GM23248 (cell line): ENCODE results near the gene ISG20L2. TPM values are rescaled to one million over a fixed set of nuclear protein-coding genes. Genes with fewer than 3 reads are reported as not detected.

Experiments used
- DNase-seq: peaks from one replicate; pipeline ENCODE4 v3.0.0-alpha.2; 2015
- H2AFZ ChIP-seq: fragments of 200-600 bp; sonication (generic); 2 replicates; pipeline ENCODE4 v1.6.1; 2016; ENCODE audit warnings: antibody characterized with exemption
- H3F3A ChIP-seq: fragments of 200-600 bp; sonication (generic); 2 replicates; pipeline ENCODE4 v1.6.1; 2016; ENCODE audit warnings: mild to moderate bottlenecking, antibody characterized with exemption, mixed run types; ENCODE audit not compliant: insufficient read depth
- H3K27ac ChIP-seq: fragments of 200-600 bp; sonication (generic); 2 replicates; pipeline ENCODE4 v1.5.1; 2016; ENCODE audit warnings: mild to moderate bottlenecking
- H3K27me3 ChIP-seq: fragments of 200-600 bp; sonication (generic); replicated peaks from 2 replicates; pipeline ENCODE4 v1.6.1; 2016; ENCODE audit warnings: mild to moderate bottlenecking; ENCODE audit not compliant: insufficient read depth
- H3K36me3 ChIP-seq: fragments of 200-600 bp; sonication (generic); 2 replicates; pipeline ENCODE4 v1.6.1; 2016; ENCODE audit warnings: low read depth, mild to moderate bottlenecking
- H3K4me1 ChIP-seq: fragments of 200-600 bp; sonication (generic); 2 replicates; pipeline ENCODE4 v1.6.1; 2016; ENCODE audit warnings: mild to moderate bottlenecking; ENCODE audit not compliant: insufficient read depth
- H3K4me2 ChIP-seq: fragments of 200-600 bp; sonication (generic); one replicate; pipeline ENCODE4 v1.6.1; 2016; ENCODE audit warnings: mild to moderate bottlenecking; ENCODE audit not compliant: unreplicated experiment
- H3K4me3 ChIP-seq: fragments of 200-600 bp; sonication (generic); 2 replicates; pipeline ENCODE4 v1.5.1; 2016; ENCODE audit warnings: mild to moderate bottlenecking
- H3K79me2 ChIP-seq: fragments of 200-600 bp; sonication (generic); 2 replicates; pipeline ENCODE4 v1.6.1; 2016; ENCODE audit warnings: mild to moderate bottlenecking; ENCODE audit not compliant: insufficient read depth
- H3K9ac ChIP-seq: fragments of 200-600 bp; sonication (generic); 2 replicates; pipeline ENCODE4 v1.6.1; 2016; ENCODE audit warnings: mild to moderate bottlenecking
- H3K9me2 ChIP-seq: fragments of 200-600 bp; sonication (generic); 2 replicates; pipeline ENCODE4 v1.6.1; 2016; ENCODE audit warnings: mixed run types, mild to moderate bottlenecking, moderate library complexity; ENCODE audit not compliant: insufficient read depth
- H3K9me3 ChIP-seq: fragments of 200-600 bp; sonication (generic); one replicate; pipeline ENCODE4 v1.6.1; 2017; ENCODE audit warnings: low read depth
- H4K20me1 ChIP-seq: fragments of 200-600 bp; sonication (generic); 2 replicates; pipeline ENCODE4 v1.6.0; 2016; ENCODE audit not compliant: insufficient read depth
- EZH2 ChIP-seq: fragments of 200-600 bp; sonication (generic); IDR thresholded peaks from 2 replicates; pipeline ENCODE4 v1.6.1; 2018; ENCODE audit warnings: antibody characterized with exemption, mild to moderate bottlenecking; ENCODE audit not compliant: insufficient read depth, poor library complexity, severe bottlenecking
- EZH2phosphoT487 ChIP-seq: fragments of 200-600 bp; sonication (generic); IDR thresholded peaks from 2 replicates; pipeline ENCODE4 v1.6.1; 2018; ENCODE audit warnings: antibody characterized with exemption, moderate library complexity, mild to moderate bottlenecking, low read depth; ENCODE audit not compliant: insufficient read depth
- WGBS, 2 experiments: methylation state at CpG; one replicate each; pipeline ENCODE4 v1.1.6; 2015 to 2017; ENCODE audit warnings: low lambda C conversion rate in 2 of 2, low coverage in 1 of 2; ENCODE audit errors: missing lambda C conversion rate in 2 of 2; 5-methylcytosine and 5-hydroxymethylcytosine counted together
- in situ Hi-C: fragments of 300-500 bp; cut with MboI; formaldehyde crosslinking; loops from 2 replicates; pipeline ENCODE4 v1.15.0; 2020
- polyA plus RNA-seq: library from polyadenylated mRNA; unstranded; fragments of >200 nt; fragmentation: Nextera tagmentation; extraction: Ambion mirVana; gene quantifications from 2 replicates; pipeline ENCODE4 v1.2.1, GENCODE V29; 2016
- total RNA-seq: library from RNA; depleted of rRNA; stranded (reverse); fragments of >200 nt; shearing (Covaris generic); gene quantifications from 2 replicates; pipeline ENCODE4 v1.2.3, GENCODE V29; 2014

The ISG20L2 gene
- total and polyA plus RNA-seq, 2 experiments from 2014 or later = 10.4 to 17.8 TPM

- H2AFZ ChIP-seq = no peak overlapping the region; the same call in 1 of the 2 replicates
- no peaks in the 10 kb centered on the region for H3K36me3 ChIP-seq
- no peaks in the 10 kb centered on the region for H3K9me2 ChIP-seq
- no peaks in the 10 kb centered on the region for H4K20me1 ChIP-seq
- peak overlapping the region; percentile 78 for H3K9ac ChIP-seq
- H3F3A ChIP-seq = peaks cover 21% of the 10 kb centered on the region
- no peaks in the 10 kb centered on the region for H3K9me3 ChIP-seq
- WGBS, 2 experiments = 30 to 41% methylated on average over 10 of the region's 10 CpGs
- peaks cover 51% of the 10 kb centered on the region for H3K4me1 ChIP-seq
- H3K4me2 ChIP-seq = peak overlapping the region; percentile 87
- in situ Hi-C loops = no loop called here
- H3K27ac ChIP-seq = no peak overlapping the region
- no peaks in the 10 kb centered on the region for H3K79me2 ChIP-seq
- H3K4me3 ChIP-seq = peak overlapping the region; percentile 71
- no peaks in the 10 kb centered on the region for H3K27me3 ChIP-seq
- TF ChIP-seq EZH2 (no peak), EZH2phosphoT487 (no peak)
- DNase-seq = no peak
Observed at GRCh38 chr1:156704166-156704711, 24.3 kb downstream of the ISG20L2 start.

DNA sequence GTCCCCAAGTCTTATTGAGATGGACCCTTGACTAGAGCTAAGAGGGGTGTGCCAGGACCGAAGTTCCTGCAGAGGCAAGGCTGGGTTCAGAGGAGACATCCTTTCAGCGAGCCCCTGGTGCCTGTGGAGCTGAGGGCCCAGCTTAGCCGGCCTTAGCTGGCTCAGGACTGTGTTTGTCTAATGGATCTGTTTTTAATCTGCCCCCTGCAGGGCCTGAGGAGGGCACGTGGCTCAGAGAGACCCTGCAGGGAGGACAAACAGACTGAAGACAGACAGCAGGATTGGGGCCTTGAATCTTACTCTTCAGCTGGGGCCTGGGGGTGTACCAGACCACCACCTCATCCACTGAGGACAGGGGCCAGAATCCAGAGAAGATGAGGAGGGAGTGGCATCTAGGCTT, 24.8 kb downstream of the ISG20L2 start:
- Histone ChIP-seq H3K27ac (no peak overlapping the region), H3K9ac (peak overlapping the region; percentile 78; the same call in 1 of the 2 replicates), H4K20me1 (no peaks in the 10 kb centered on the region), H3K4me1 (peaks cover 46% of the 10 kb centered on the region), H3K27me3 (no peaks in the 10 kb centered on the region), H3K79me2 (no peaks in the 10 kb centered on the region), H3K36me3 (no peaks in the 10 kb centered on the region), H3K4me2 (peak overlapping the region; percentile 87), H3F3A (peaks cover 16% of the 10 kb centered on the region), H3K9me2 (no peaks in the 10 kb centered on the region), H3K4me3 (peak overlapping the region; percentile 71), H2AFZ (no peak overlapping the region), H3K9me3 (no peaks in the 10 kb centered on the region)
- WGBS, 2 experiments = 16 to 28% methylated on average over 4 of the region's 4 CpGs
- no peak for TF ChIP-seq EZH2phosphoT487
- TF ChIP-seq EZH2 = no peak
- in situ Hi-C loops = no loop called here
- DNase-seq = peak; percentile 23

GRCh38 chr1:156703336-156703735, 25.2 kb downstream of the ISG20L2 start:
- in situ Hi-C loops = no loop called here

DNA sequence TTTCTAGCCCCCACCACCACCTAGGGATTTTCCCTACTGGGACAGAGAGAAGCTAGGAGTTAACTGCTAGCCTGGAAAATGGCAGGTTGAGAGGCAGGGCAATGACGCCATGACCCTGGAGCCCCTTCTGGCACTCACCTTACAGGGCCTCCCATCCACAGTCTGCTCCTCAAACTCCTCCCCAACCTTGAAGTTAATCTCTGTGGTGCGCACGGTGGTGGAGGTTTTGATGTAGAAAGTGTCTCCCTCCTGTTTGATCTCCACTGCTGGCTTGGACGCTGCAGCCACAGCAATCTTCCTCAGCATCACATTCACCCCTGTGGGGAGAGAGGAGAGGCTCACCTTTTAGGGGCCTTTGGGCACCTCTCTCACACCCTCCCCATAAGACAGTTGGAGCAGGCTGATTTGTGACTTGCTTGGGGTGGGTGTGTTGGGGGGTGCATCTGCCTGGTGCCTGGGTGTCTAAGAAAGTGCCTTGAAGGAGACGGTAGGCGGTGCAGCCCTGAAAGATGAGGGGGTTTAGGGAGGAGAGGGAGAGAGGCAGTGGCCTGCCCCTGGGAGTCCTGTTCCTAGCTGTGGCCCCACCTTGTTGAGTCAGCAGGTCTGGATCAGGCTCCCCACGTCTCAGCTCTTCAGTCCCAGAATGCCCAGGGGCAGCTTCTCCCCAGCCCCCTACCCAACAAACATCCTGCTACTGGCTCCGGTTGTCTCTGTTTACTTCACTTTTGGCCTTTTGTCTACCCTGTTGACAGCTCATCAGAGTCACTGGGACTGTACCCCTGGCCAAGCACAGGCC, 27.6 kb downstream of the ISG20L2 start:
- H3K79me2 ChIP-seq = no peaks in the 10 kb centered on the region
- no peak overlapping the region for H3K27ac ChIP-seq
- H3F3A ChIP-seq = no peaks in the 10 kb centered on the region
- peaks cover 19% of the 10 kb centered on the region for H3K4me1 ChIP-seq
- H3K9ac ChIP-seq = no peak overlapping the region
- H3K36me3 ChIP-seq = no peaks in the 10 kb centered on the region
- no peaks in the 10 kb centered on the region for H4K20me1 ChIP-seq
- in situ Hi-C loops = no loop called here
- DNase-seq = no peak
- no peak overlapping the region for H2AFZ ChIP-seq
- no peaks in the 10 kb centered on the region for H3K27me3 ChIP-seq
- H3K9me3 ChIP-seq = no peaks in the 10 kb centered on the region
- 78 to 85% methylated on average over 8 of the region's 8 CpGs for WGBS, 2 experiments
- no peak overlapping the region for H3K4me3 ChIP-seq
- no peak overlapping the region for H3K4me2 ChIP-seq
- no peaks in the 10 kb centered on the region for H3K9me2 ChIP-seq
- no peak for TF ChIP-seq EZH2
- no peak for TF ChIP-seq EZH2phosphoT487

More at GRCh38 chr1:156703336-156703735, 25.2 kb downstream of the ISG20L2 start:
- DNase-seq = no peak
- Histone ChIP-seq H3K27me3 (no peaks in the 10 kb centered on the region), H4K20me1 (no peaks in the 10 kb centered on the region), H3K9me3 (no peaks in the 10 kb centered on the region), H3K36me3 (no peaks in the 10 kb centered on the region), H3K9ac (0 out of 2 replicates have a peak overlapping the region, but pooled peaks have one; percentile 78), H2AFZ (no peak overlapping the region), H3F3A (peaks cover 12% of the 10 kb centered on the region; the same call in 1 of the 2 replicates), H3K4me1 (peaks cover 42% of the 10 kb centered on the region), H3K9me2 (no peaks in the 10 kb centered on the region), H3K4me2 (no peak overlapping the region), H3K4me3 (peak overlapping the region; percentile 71), H3K79me2 (no peaks in the 10 kb centered on the region), H3K27ac (no peak overlapping the region)
- WGBS, 2 experiments = 56 to 61% methylated on average over 4 of the region's 4 CpGs
- TF ChIP-seq EZH2 (no peak), EZH2phosphoT487 (no peak)
